A673 (cell line): ENCODE data around the gene PCNX3.

Experiments used
- CTCF ChIP-seq: fragments of 300-800, 200-600 bp; sonication (generic); conservative IDR thresholded peaks from 2 replicates; pipeline ENCODE4 v1.5.1; 2017; ENCODE audit warnings: low read depth, mild to moderate bottlenecking, antibody characterized with exemption, low read length, moderate library complexity, mixed read lengths
- EZH2 ChIP-seq: fragments of 200-600 bp; sonication (generic); IDR thresholded peaks from 2 replicates; pipeline ENCODE4 v1.6.1; 2017; ENCODE audit warnings: borderline replicate concordance, low read depth, mild to moderate bottlenecking, mixed read lengths, antibody characterized with exemption, low read length; ENCODE audit not compliant: poor library complexity, severe bottlenecking

DNA sequence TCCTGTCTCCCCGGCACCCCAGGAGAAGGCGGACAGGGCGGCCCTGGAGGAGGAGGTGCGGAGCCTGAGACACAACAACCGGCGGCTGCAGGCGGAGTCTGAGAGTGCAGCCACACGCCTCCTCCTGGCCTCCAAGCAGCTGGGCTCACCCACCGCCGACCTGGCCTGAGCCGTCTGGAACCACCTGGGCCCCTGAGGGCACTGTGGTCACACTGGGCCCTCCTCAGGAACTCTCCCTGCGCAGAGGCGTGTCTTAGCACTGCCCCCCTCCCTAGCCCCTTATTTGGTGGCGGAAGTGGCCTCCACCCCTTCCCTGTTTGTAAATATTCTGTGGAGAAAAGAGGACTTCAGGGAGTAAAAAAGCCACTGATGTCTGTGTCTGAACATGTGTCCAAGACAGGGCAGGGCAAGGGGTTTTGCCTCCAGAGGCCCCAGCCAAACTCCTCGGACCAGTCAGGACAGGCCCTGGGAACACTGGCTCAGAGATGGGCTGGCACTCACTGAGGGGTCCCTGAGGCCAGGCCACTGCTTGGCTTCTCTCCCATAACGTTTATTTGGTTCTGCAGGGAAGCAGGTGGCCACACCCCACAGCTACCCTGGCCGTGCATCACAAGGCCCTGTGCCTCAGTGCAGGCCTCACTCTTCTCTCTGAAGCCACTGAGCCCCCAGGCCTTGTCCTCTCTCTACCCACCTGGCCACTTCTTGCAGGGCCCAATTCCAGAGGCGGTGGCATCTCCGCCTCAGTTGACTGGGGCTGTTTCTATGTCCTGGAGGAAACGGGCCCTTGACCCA lies 35.2 kb downstream of the PCNX3 start:
- TF ChIP-seq CTCF (no peak), EZH2 (no peak)
